H1 (cell line): ENCODE results near the gene PALD1. TPM values are rescaled to one million over a fixed set of nuclear protein-coding genes. Genes with fewer than 3 reads are reported as not detected.
A peak's percentile ranks its signal among the peaks of the same experiment; 100 is the strongest.

ENCODE experiments used
- BCL11A ChIP-seq, 2 experiments: IDR thresholded peaks; one replicate each; pipeline ENCODE4 v1.6.1; 2011; ENCODE audit warnings: low read depth in 2 of 2, low read length in 2 of 2, mild to moderate bottlenecking in 2 of 2
- CTBP2 ChIP-seq: IDR thresholded peaks from 2 replicates; pipeline ENCODE4 v1.7.0; 2011; ENCODE audit warnings: borderline replicate concordance, mild to moderate bottlenecking, moderate library complexity, mixed read lengths, low read length; ENCODE audit not compliant: insufficient read depth, insufficient read length
- EGR1 ChIP-seq: IDR thresholded peaks from 2 replicates; pipeline ENCODE4 v1.6.1; 2011; ENCODE audit warnings: low read depth, low read length, borderline replicate concordance
- EP300 ChIP-seq, 2 experiments: IDR thresholded peaks; 1 replicate in 1 of 2; 2 replicates in 1 of 2; pipeline ENCODE4 v1.6.1; 2011 to 2012; ENCODE audit warnings: low read depth in 2 of 2, low read length in 2 of 2, mild to moderate bottlenecking in 2 of 2, borderline replicate concordance in 1 of 2, inconsistent platforms in 1 of 2, moderate library complexity in 1 of 2
- GTF2F1 ChIP-seq: IDR thresholded peaks from 2 replicates; pipeline ENCODE4 v1.6.1; 2012; ENCODE audit warnings: low read depth, low read length, improper control_type of control experiment, borderline replicate concordance
- KDM5A ChIP-seq: fragments of 200-600 bp; IDR thresholded peaks from 2 replicates; pipeline ENCODE4 v1.7.1; 2012; ENCODE audit warnings: mild to moderate bottlenecking, low read length, inconsistent platforms, mixed read lengths
- RAD21 ChIP-seq, 2 experiments: IDR thresholded peaks in 1 of 2; conservative IDR thresholded peaks in 1 of 2; 2 replicates each; pipeline ENCODE4 v1.6.1; 2011; ENCODE audit warnings: low read depth in 2 of 2, low read length in 2 of 2, improper control_type of control experiment in 1 of 2, inconsistent platforms in 1 of 2, mild to moderate bottlenecking in 1 of 2, moderate library complexity in 1 of 2
- YY1 ChIP-seq: IDR thresholded peaks from 2 replicates; pipeline ENCODE4 v1.6.1; 2011; ENCODE audit warnings: low read depth, mild to moderate bottlenecking, low read length
- polyA plus RNA-seq, 7 experiments: library from polyadenylated mRNA; depleted of rRNA in 3 of 7; stranded (reverse) in 5 of 7; unstranded in 2 of 7; fragments of >200 nt in 5 of 7; fragments of 200-250 nt in 2 of 7; gene quantifications; 1 replicate in 5 of 7; 2 replicates in 1 of 7; 4 replicates in 1 of 7; pipeline versions ENCODE4 v1.2.1 to v1.2.3, GENCODE V29; 2011 to 2013; ENCODE audit warnings: missing spikeins in 2 of 7, mixed read lengths in 2 of 7
- total RNA-seq: library from RNA; stranded (reverse); fragmentation: NEBNext Ultra II Directional; extraction: Animal tissue kit (Norgen Biotek cat#: 25700); gene quantifications from 2 replicates; pipeline ENCODE4 v1.2.1, GENCODE V29; 2021

Gene PALD1
- total and polyA plus RNA-seq, 2 of the 8 experiments (the other 6 are each of a cell fraction or from before 2014, with no cell fraction given) = 13.3 to 32.8 TPM

- TF ChIP-seq CTBP2 = no peak
- peak; percentile 37 to 63; a peak in 3 of 4 replicates for TF ChIP-seq RAD21 (IDR thresholded peaks at IDR 0.05 in 1 of 2, conservative IDR thresholded peaks at IDR 0.05 in 1 of 2; ENCODE audit: low read depth in 2 of 2, low read length in 2 of 2)
- TF ChIP-seq YY1 = no peak
- TF ChIP-seq KDM5A = no peak
- TF ChIP-seq BCL11A (IDR thresholded peaks at IDR 0.05; ENCODE audit: low read depth in 2 of 2, low read length in 2 of 2) = no peak
- no peak for TF ChIP-seq EGR1
- no peak for TF ChIP-seq EP300 (IDR thresholded peaks at IDR 0.05; ENCODE audit: borderline replicate concordance in 1 of 2, low read depth in 2 of 2, low read length in 2 of 2)
- TF ChIP-seq GTF2F1 = no peak
These were observed 80.6 kb downstream of the PALD1 start (continued) for GRCh38 chr10:70558871-70559810.
